ENCODE results near the gene RAB1B. TPM values are rescaled to one million over a fixed set of nuclear protein-coding genes. Genes with fewer than 3 reads are reported as not detected.

RAB1B gene
- total RNA-seq, 1 donor from 2014 or later = 115 TPM

- Mint-ChIP-seq H3K36me3 (ENCODE audit: low read depth) (peaks cover 86% of the 10 kb centered on the region), H3K4me1 (peaks cover 2% of the 10 kb centered on the region), H3K4me3 (no peak overlapping the region), H3K27ac (no peak overlapping the region), H3K27me3 (no peaks in the 10 kb centered on the region), H3K9me3 (no peaks in the 10 kb centered on the region)
- ATAC-seq (ENCODE audit: low read depth) (no peak), DNase-seq (no peak)
- no peak for TF ChIP-seq CTCF (IDR thresholded peaks at IDR 0.05)
- CTCF ChIA-PET = no interaction called here
- intact Hi-C loops (cut with micrococcal nuclease) = no loop called here
- POLR2A ChIA-PET = no interaction called here
These were observed 30.6 kb upstream of the RAB1B start for GRCh38 chr11:66237867-66238266.

- no peaks in the 10 kb centered on the region for H3K27me3 Mint-ChIP-seq
- H3K9me3 Mint-ChIP-seq = no peaks in the 10 kb centered on the region
- peaks cover 2% of the 10 kb centered on the region for H3K4me1 Mint-ChIP-seq
- intact Hi-C loops (cut with micrococcal nuclease) = no loop called here
- H3K27ac Mint-ChIP-seq = peak overlapping the region; percentile 7
- no peak for TF ChIP-seq CTCF (IDR thresholded peaks at IDR 0.05)
- peaks cover 82% of the 10 kb centered on the region for H3K36me3 Mint-ChIP-seq (ENCODE audit: low read depth)
- POLR2A ChIA-PET = no interaction called here
- no peak for ATAC-seq (ENCODE audit: low read depth)
- no peak overlapping the region for H3K4me3 Mint-ChIP-seq
- DNase-seq = no peak
- CTCF ChIA-PET = no interaction called here
These were observed 29.5 kb upstream of the RAB1B start for GRCh38 chr11:66238786-66239413.

- no peak overlapping the region for H3K27ac Mint-ChIP-seq
- ChIA-PET CTCF (no interaction called here), POLR2A (no interaction called here)
- TF ChIP-seq CTCF (IDR thresholded peaks at IDR 0.05) = no peak
- intact Hi-C loops (cut with micrococcal nuclease) = no loop called here
- H3K9me3 Mint-ChIP-seq = no peaks in the 10 kb centered on the region
- no peak overlapping the region for H3K4me3 Mint-ChIP-seq
- H3K4me1 Mint-ChIP-seq = peaks cover 2% of the 10 kb centered on the region
- no peak for ATAC-seq (ENCODE audit: low read depth)
- H3K27me3 Mint-ChIP-seq = no peaks in the 10 kb centered on the region
- no peak for DNase-seq
- peaks cover 82% of the 10 kb centered on the region for H3K36me3 Mint-ChIP-seq (ENCODE audit: low read depth)
These were observed 28.9 kb upstream of the RAB1B start for GRCh38 chr11:66239511-66239910.

- POLR2A ChIA-PET = interaction anchor here (0.6 kb wide), 1 partner anchor 44 kb away, joined by 3 read pairs; no protein-coding TSS in a partner anchor
These were observed 28.2 kb upstream of the RAB1B start for GRCh38 chr11:66239998-66240780.

More at GRCh38 chr11:66239998-66240780, 28.2 kb upstream of the RAB1B start:
- Mint-ChIP-seq H3K4me3 (no peak overlapping the region), H3K27ac (no peak overlapping the region), H3K9me3 (no peaks in the 10 kb centered on the region), H3K36me3 (ENCODE audit: low read depth) (peaks cover 81% of the 10 kb centered on the region), H3K4me1 (peaks cover 2% of the 10 kb centered on the region), H3K27me3 (no peaks in the 10 kb centered on the region)
- intact Hi-C loops (cut with micrococcal nuclease) = no loop called here
- no peak for TF ChIP-seq CTCF (IDR thresholded peaks at IDR 0.05)
- ATAC-seq (ENCODE audit: low read depth) (no peak), DNase-seq (no peak)
- CTCF ChIA-PET = no interaction called here

Measured in activated B cell treated with CpG ODN at 0.5 μM for 24 hours (primary cell).